ENCODE data around the gene PMVK. TPM values are rescaled to one million over a fixed set of nuclear protein-coding genes. Genes with fewer than 3 reads are reported as not detected.

PMVK gene
- total RNA-seq, 1 experiment from 2014 or later: 24.0 TPM

GRCh38 chr1:154886281-154887015, 50.1 kb downstream of the PMVK start:
- Histone ChIP-seq H4K20me1 (ENCODE audit: insufficient read depth) (no peaks in the 10 kb centered on the region), H3K27me3 (ENCODE audit: insufficient read depth, low read length) (no peaks in the 10 kb centered on the region), H3K9ac (ENCODE audit: low read length) (no peak overlapping the region), H3K79me2 (ENCODE audit: insufficient read depth, low read length) (no peaks in the 10 kb centered on the region), H3K4me3 (replicated peaks in 1 of 2; ENCODE audit: low read depth in 1 of 2, low read length in 2 of 2) (no peak overlapping the region), H2AFZ (ENCODE audit: low read depth, low read length, poor library complexity, severe bottlenecking) (no peak overlapping the region), H3K9me2 (ENCODE audit: insufficient read depth) (no peaks in the 10 kb centered on the region), H3K9me3 (ENCODE audit: control insufficient read depth in 1 of 2, insufficient read depth in 1 of 2, low read depth in 1 of 2, low read length in 2 of 2) (no peaks in the 10 kb centered on the region), H3K4me2 (ENCODE audit: low read length) (no peak overlapping the region), H3K36me3 (ENCODE audit: control insufficient read depth in 1 of 2, insufficient read depth in 2 of 2, low read length in 2 of 2) (no peaks in the 10 kb centered on the region), H3K27ac (ENCODE audit: low read depth, low read length) (no peak overlapping the region), H3K4me1 (ENCODE audit: control insufficient read depth in 1 of 2, insufficient read depth in 2 of 2, low read length in 2 of 2) (peaks cover 0 to 6% of the 10 kb centered on the region in 2 experiments; a peak in 2 of 4 replicates)
- no peak for DNase-seq (ENCODE audit: low read depth, low spot score)
- TF ChIP-seq CEBPB (IDR thresholded peaks at IDR 0.05; ENCODE audit: low read depth) (no peak), REST (IDR thresholded peaks at IDR 0.05; ENCODE audit: low read depth) (no peak)
- POLR2A ChIA-PET: no interaction called here
- no peak for ATAC-seq
- CTCF ChIA-PET: no interaction called here
- RAD21 ChIA-PET (ENCODE audit: low non-redundant PET in 1 of 2, low total read pairs in 2 of 2, uncharacterized antibody in 2 of 2, unreplicated experiment in 2 of 2): no interaction called here
- no TSS peak for BruUV-seq (replicated peaks)
- intact Hi-C loops (cut with micrococcal nuclease): no loop called here

GRCh38 chr1:154884869-154885701, 51.4 kb downstream of the PMVK start:
- no TSS peak for BruUV-seq (replicated peaks)
- Histone ChIP-seq H3K4me2 (ENCODE audit: low read length) (no peak overlapping the region), H3K79me2 (ENCODE audit: insufficient read depth, low read length) (no peaks in the 10 kb centered on the region), H3K36me3 (ENCODE audit: control insufficient read depth in 1 of 2, insufficient read depth in 2 of 2, low read length in 2 of 2) (no peaks in the 10 kb centered on the region), H3K27me3 (ENCODE audit: insufficient read depth, low read length) (no peaks in the 10 kb centered on the region), H3K9me3 (ENCODE audit: control insufficient read depth in 1 of 2, insufficient read depth in 1 of 2, low read depth in 1 of 2, low read length in 2 of 2) (no peaks in the 10 kb centered on the region), H3K9me2 (ENCODE audit: insufficient read depth) (no peaks in the 10 kb centered on the region), H3K4me1 (ENCODE audit: control insufficient read depth in 1 of 2, insufficient read depth in 2 of 2, low read length in 2 of 2) (peaks cover 0 to 7% of the 10 kb centered on the region in 2 experiments; a peak in 2 of 4 replicates), H3K4me3 (replicated peaks in 1 of 2; ENCODE audit: low read depth in 1 of 2, low read length in 2 of 2) (no peak overlapping the region), H2AFZ (ENCODE audit: low read depth, low read length, poor library complexity, severe bottlenecking) (no peak overlapping the region), H3K9ac (ENCODE audit: low read length) (no peak overlapping the region), H3K27ac (ENCODE audit: low read depth, low read length) (no peak overlapping the region), H4K20me1 (ENCODE audit: insufficient read depth) (no peaks in the 10 kb centered on the region)
- ChIA-PET RAD21 (ENCODE audit: low non-redundant PET in 1 of 2, low total read pairs in 2 of 2, uncharacterized antibody in 2 of 2, unreplicated experiment in 2 of 2) (no interaction called here), POLR2A (no interaction called here), CTCF (no interaction called here)
- ATAC-seq (no peak), DNase-seq (ENCODE audit: low read depth, low spot score) (no peak)
- TF ChIP-seq SIN3A (IDR thresholded peaks at IDR 0.05; ENCODE audit: low read depth) (no peak), CTCF (IDR thresholded peaks at IDR 0.05 in 2 of 3, conservative IDR thresholded peaks at IDR 0.05 in 1 of 3; ENCODE audit: borderline replicate concordance in 1 of 3, insufficient read depth in 1 of 3, low read depth in 2 of 3, low read length in 2 of 3) (no peak), ATF3 (IDR thresholded peaks at IDR 0.05) (no peak), FOSL1 (IDR thresholded peaks at IDR 0.05; ENCODE audit: low read depth) (no peak), POLR2A (IDR thresholded peaks at IDR 0.05; ENCODE audit: borderline replicate concordance, extremely low read depth, insufficient read depth, insufficient read length) (no peak), CBX3 (IDR thresholded peaks at IDR 0.05; ENCODE audit: low read depth) (no peak), SRF (IDR thresholded peaks at IDR 0.05; ENCODE audit: low read depth) (no peak)
- intact Hi-C loops (cut with micrococcal nuclease): no loop called here

All from HCT116 (cell line).